OCI-LY7 (cell line): ENCODE measurements around the gene TOX4.

Source experiments
- EZH2phosphoT487 ChIP-seq: fragments of 200-600 bp; sonication (generic); IDR thresholded peaks from 2 replicates; pipeline ENCODE4 v1.6.1; 2018; ENCODE audit warnings: low read depth, borderline replicate concordance, mild to moderate bottlenecking, mixed run types, antibody characterized with exemption, low read length, moderate library complexity, mixed read lengths
- TF ChIP-seq, protein P1 (sequence below): fragments of 200-600 bp; sonication (generic); conservative IDR thresholded peaks from 2 replicates; pipeline ENCODE4 v1.5.1; 2014; ENCODE audit warnings: mild to moderate bottlenecking, antibody characterized with exemption, low read length, moderate library complexity, mixed read lengths

DNA sequence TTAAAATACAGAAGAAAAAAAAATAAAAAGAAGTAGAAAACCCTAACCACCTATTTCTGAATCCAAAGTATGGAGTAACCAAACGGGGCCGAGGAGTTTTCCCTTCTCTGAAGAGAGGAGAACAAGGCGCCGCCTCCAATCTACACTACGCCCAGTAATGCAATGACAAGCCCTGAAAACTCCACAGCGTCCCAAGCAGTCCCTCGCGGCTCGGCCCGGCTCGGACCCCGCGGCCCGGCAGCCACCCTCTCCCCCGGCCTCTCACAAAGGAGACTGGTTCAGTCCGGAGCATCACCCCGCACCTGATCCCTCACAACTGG, 21.4 kb upstream of the TOX4 start:
- TF ChIP-seq, protein P1, sequence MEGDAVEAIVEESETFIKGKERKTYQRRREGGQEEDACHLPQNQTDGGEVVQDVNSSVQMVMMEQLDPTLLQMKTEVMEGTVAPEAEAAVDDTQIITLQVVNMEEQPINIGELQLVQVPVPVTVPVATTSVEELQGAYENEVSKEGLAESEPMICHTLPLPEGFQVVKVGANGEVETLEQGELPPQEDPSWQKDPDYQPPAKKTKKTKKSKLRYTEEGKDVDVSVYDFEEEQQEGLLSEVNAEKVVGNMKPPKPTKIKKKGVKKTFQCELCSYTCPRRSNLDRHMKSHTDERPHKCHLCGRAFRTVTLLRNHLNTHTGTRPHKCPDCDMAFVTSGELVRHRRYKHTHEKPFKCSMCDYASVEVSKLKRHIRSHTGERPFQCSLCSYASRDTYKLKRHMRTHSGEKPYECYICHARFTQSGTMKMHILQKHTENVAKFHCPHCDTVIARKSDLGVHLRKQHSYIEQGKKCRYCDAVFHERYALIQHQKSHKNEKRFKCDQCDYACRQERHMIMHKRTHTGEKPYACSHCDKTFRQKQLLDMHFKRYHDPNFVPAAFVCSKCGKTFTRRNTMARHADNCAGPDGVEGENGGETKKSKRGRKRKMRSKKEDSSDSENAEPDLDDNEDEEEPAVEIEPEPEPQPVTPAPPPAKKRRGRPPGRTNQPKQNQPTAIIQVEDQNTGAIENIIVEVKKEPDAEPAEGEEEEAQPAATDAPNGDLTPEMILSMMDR, result no peak
- TF ChIP-seq EZH2phosphoT487, result no peak
